ENCODE results near the gene ITGA1. TPM values are rescaled to one million over a fixed set of nuclear protein-coding genes. Genes with fewer than 3 reads are reported as not detected.
"Not testable (repeated sequence)": the region's sequence is repeated elsewhere in the genome, so short reads cannot be mapped to it uniquely, and the experiment has no call there.

The ITGA1 gene
- 4.1 TPM for polyA plus RNA-seq (2012; ENCODE audit: missing spikeins)

DNA sequence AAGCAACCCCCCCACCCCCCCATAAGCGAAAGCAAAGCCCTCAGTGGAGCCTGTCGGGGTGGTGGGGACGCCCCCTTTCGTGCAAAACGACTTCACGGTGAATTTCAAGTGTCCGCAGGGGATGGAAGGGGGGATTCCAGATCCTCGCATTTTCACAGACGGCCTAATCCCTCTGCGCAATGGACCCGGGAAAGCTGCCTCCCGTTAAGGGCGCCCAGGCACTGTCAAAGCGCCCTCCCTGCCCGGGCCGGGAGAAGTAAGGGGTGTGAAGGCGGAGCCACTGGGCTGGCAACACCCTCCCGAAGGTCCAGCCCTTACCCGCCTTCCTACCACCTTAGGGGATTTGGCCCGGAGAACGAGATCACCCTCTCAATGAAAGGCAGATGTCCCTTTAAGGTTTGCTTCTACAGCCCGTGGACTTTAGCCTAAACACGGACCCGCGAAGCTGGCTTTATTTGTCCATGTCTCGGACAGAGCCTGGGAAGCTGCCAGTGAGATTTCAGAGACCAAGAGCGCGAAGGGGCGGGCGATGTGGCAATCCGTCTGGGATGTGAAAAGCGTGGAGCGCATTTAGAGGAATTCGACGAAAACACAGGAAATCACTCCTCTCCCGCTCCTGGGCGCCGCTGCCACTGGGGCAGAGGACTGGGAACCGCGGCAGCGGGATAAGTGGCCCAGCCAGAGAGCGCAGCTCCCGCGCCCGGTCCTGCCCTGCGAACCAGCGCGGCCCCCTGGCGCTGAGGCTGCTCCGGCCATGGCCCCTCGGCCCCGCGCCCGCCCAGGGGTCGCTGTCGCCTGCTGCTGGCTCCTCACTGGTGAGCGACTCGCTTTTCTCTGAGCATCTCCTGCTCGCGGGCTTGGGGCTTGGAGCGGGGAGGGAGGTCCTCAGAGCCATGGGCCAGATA is at the start of gene ITGA1, which contains the start of gene PELO:
ITGA1 (plus strand) TSS at position 317 of the 905 bp plus-strand sequence; CDS start at position 755, 438 bp downstream.
PELO (plus strand) TSS at position 317 of the 905 bp plus-strand sequence. CDS start 12,479 bp downstream, outside the sequence.
- DNase-seq (ENCODE audit: insufficient read length): peak; percentile 18
- peak; percentile 77 for FAIRE-seq
- TF ChIP-seq TAF1 (IDR thresholded peaks at IDR 0.05; ENCODE audit: borderline replicate concordance, low read depth, low read length): no peak
- no peak for TF ChIP-seq POLR2AphosphoS5 (IDR thresholded peaks at IDR 0.05; ENCODE audit: low read depth, low read length)
- TF ChIP-seq POLR2A (IDR thresholded peaks at IDR 0.05; ENCODE audit: low read depth, low read length): no peak

DNA sequence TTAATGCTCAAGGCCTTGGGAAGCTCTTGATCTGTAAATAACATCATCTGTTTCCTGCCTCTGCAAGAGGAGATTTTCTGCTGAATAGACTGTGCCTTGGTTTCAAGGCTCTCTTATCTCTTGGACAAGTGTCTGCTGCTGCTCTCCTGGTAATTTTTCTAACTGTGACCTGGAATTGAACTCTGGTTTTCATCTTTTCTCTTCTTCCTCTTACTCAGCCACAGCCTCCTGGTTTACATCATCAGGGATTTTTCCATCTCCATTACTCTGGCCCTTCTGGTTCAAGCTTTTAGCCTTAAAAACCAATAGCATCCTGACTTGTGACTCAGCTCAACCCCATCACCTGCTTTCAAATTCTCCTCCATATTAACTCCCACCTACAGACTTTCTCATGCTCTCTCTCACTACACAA is 49.6 kb upstream of the ITGA1 start:
- FAIRE-seq (no peak), DNase-seq (ENCODE audit: insufficient read length) (no peak)
- no peak for TF ChIP-seq POLR2A (IDR thresholded peaks at IDR 0.05; ENCODE audit: low read depth, low read length)
- TF ChIP-seq TAF1 (IDR thresholded peaks at IDR 0.05; ENCODE audit: borderline replicate concordance, low read depth, low read length): no peak
- TF ChIP-seq POLR2AphosphoS5 (IDR thresholded peaks at IDR 0.05; ENCODE audit: low read depth, low read length): no peak

DNA sequence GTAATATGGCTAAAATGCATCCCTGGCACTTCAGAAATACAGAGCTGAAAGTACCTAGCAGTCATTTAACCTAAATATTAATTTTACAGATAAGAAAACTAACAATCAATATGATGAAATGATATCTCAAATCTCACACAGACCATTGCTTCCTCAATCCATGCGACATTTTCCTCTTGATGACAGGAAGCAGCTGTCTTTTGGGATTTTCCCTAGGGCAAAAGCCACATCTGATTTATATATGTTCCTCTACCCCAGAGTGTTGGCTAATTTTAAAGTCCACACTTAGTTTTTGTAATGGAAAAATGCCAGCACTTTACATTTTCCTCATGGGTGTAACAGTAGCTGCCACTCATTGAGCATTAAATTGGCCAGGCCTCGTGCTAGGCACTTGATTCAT is 47.7 kb upstream of the ITGA1 start:
- DNase-seq (ENCODE audit: insufficient read length) (no peak), FAIRE-seq (no peak)
- TF ChIP-seq TAF1 (IDR thresholded peaks at IDR 0.05; ENCODE audit: borderline replicate concordance, low read depth, low read length) (no peak), POLR2A (IDR thresholded peaks at IDR 0.05; ENCODE audit: low read depth, low read length) (no peak), POLR2AphosphoS5 (IDR thresholded peaks at IDR 0.05; ENCODE audit: low read depth, low read length) (no peak)

DNA sequence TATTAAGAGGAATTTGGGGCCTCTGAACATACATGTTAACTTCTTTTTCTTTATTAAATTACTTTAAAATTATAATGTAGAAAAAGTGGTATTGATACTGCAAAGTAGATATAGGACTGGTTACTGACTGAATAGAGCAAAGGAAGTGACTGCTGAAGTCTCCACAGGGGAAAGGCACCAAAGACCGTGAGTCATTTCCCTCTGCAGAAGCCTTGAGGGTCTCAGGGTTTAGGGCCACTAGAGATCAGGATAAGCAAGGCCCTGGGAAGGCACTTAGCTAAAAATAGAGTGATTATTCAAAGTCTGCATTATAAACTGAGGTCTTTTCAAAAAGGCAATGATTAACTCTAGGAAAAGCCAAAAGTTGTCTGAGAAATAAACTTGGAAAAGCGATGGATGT is 44.7 kb upstream of the ITGA1 start:
- TF ChIP-seq POLR2AphosphoS5 (IDR thresholded peaks at IDR 0.05; ENCODE audit: low read depth, low read length): no peak
- no peak for TF ChIP-seq TAF1 (IDR thresholded peaks at IDR 0.05; ENCODE audit: borderline replicate concordance, low read depth, low read length)
- no peak for TF ChIP-seq POLR2A (IDR thresholded peaks at IDR 0.05; ENCODE audit: low read depth, low read length)
- DNase-seq (ENCODE audit: insufficient read length) (no peak), FAIRE-seq (no peak)

DNA sequence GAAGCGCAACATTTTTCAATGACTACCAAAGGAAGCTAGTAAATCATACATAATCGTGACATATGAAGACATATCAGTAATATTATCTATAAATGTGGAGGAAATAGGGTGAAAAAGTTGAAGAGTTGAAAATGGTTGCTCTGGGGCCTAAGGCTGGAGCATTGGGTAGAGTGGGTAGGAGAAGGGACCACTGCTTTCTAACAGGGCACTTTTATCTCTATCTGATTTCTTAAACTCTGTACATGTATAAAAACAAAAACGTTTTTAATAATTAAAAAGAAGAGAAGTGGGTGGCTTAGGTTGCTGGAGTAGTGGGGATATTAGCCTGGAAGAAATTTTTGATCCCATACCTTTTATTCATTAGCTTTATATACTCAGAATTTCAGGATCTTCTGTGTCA is 44.2 kb upstream of the ITGA1 start:
- DNase-seq (ENCODE audit: insufficient read length): no peak
- TF ChIP-seq POLR2AphosphoS5 (IDR thresholded peaks at IDR 0.05; ENCODE audit: low read depth, low read length): no peak
- no peak for TF ChIP-seq TAF1 (IDR thresholded peaks at IDR 0.05; ENCODE audit: borderline replicate concordance, low read depth, low read length)
- no peak for TF ChIP-seq POLR2A (IDR thresholded peaks at IDR 0.05; ENCODE audit: low read depth, low read length)
- no peak for FAIRE-seq

DNA sequence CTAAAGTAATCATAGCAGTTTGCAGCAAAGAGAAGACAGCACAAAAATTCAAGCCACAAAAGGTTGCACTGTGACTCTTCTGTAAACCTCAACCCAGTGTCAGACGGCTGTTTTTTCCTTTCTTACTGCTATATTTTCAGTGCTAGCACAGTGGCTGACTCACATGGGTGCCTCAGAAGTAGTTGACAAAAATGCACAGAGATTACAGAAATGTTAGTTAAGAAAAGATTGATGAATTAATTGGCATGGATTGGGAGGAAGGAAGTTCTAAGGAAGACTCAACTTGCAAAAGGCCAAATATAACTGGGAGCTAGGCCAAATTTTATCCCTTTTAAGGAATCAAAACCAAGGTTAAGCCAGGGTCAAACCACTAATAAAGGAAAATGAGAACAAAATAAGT is 43.7 kb upstream of the ITGA1 start:
- DNase-seq (ENCODE audit: insufficient read length) (no peak), FAIRE-seq (no peak)
- TF ChIP-seq POLR2AphosphoS5 (IDR thresholded peaks at IDR 0.05; ENCODE audit: low read depth, low read length) (no peak), TAF1 (IDR thresholded peaks at IDR 0.05; ENCODE audit: borderline replicate concordance, low read depth, low read length) (no peak), POLR2A (IDR thresholded peaks at IDR 0.05; ENCODE audit: low read depth, low read length) (no peak)

DNA sequence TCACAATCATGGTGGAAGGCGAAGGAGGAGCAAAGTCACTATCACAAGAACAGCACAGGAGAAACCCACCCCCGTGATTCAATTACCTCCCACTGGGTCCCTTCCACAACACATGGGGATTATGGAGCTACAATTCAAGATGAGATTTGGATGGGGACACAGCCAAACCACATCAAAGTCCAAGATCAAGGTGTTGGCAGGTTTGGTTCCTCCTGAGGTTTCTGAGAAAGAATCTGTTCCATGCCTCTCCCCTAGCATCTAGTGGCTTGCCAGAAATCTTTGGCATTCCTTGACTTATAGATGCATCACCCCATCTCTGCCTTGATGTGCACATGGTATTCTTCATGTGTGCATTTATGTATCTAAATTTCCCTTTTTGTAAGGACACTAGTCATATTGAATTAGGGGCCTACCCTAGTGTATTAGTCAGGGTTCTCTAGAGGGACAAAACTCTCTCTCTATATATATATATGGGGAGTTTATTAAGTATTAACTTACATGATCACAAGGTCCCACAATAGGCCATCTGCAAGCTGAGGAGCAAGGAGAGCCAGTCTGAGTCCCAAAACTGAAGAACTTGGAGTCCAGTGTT is 42.8 kb upstream of the ITGA1 start:
- DNase-seq (ENCODE audit: insufficient read length); FAIRE-seq: not testable (repeated sequence)

DNA sequence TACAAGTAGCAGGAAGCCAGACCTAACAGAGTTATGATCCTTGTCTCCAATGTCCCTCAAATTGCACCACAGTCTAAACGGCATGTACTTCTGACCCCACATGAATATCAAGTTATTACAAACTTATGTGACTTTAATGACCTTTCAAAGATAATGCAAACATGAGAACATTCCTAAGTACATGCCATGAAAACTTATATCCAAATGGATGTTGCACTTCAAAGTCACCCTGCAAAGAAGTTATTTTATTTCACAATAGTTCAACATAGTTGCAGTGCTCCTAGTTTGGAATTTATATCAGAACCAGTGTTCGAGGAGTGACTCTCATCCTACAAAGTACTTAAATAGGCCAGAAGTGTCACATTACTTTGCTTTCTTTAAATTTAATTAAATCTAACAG is 41.2 kb upstream of the ITGA1 start:
- no peak for TF ChIP-seq POLR2A (IDR thresholded peaks at IDR 0.05; ENCODE audit: low read depth, low read length)
- no peak for TF ChIP-seq TAF1 (IDR thresholded peaks at IDR 0.05; ENCODE audit: borderline replicate concordance, low read depth, low read length)
- no peak for TF ChIP-seq POLR2AphosphoS5 (IDR thresholded peaks at IDR 0.05; ENCODE audit: low read depth, low read length)
- no peak for DNase-seq (ENCODE audit: insufficient read length)
- no peak for FAIRE-seq

DNA sequence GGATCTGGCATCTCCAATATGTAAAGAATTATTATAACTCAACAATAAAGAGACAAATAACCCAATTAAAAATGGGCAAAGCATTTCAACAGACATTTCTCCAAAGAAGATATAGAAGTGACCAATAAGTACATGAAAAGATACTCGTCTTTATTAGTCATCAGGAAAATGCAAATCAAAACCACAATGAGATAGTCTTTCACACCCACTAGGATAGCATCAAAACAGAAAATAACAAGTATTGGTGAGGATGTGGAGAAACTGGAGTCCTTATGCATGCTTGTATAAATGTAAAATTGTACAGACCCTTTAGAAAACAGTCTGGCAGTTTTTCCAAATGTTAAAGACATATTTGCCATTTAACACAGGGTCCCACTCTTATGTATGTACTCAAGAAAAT is 39.1 kb upstream of the ITGA1 start:
- DNase-seq (ENCODE audit: insufficient read length) (no peak), FAIRE-seq (no peak)

DNA sequence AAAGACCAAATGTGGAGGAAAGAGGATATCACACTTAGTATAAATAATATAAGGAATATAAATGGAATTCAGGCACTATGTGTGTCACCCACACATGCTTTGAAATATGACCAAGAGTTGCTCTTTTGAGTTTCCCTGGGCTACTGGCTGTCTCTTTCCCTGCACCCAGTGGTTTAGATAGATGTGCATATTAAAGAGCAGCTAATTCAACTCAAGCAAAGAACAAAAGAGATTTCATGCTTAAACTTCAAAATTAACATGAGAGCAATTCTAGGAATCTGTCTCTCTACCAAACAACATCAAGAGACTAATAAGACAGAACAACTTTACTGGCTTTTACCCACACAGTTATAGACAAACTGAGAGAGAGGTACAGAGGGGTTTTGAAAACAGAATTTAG is 38.0 kb upstream of the ITGA1 start:
- DNase-seq (ENCODE audit: insufficient read length) (no peak), FAIRE-seq (no peak)
- no peak for TF ChIP-seq POLR2A (IDR thresholded peaks at IDR 0.05; ENCODE audit: low read depth, low read length)
- TF ChIP-seq POLR2AphosphoS5 (IDR thresholded peaks at IDR 0.05; ENCODE audit: low read depth, low read length): no peak
- TF ChIP-seq TAF1 (IDR thresholded peaks at IDR 0.05; ENCODE audit: borderline replicate concordance, low read depth, low read length): no peak

More for the DNA sequence above, 39.1 kb upstream of the ITGA1 start:
- no peak for TF ChIP-seq TAF1 (IDR thresholded peaks at IDR 0.05; ENCODE audit: borderline replicate concordance, low read depth, low read length)
- no peak for TF ChIP-seq POLR2AphosphoS5 (IDR thresholded peaks at IDR 0.05; ENCODE audit: low read depth, low read length)
- TF ChIP-seq POLR2A (IDR thresholded peaks at IDR 0.05; ENCODE audit: low read depth, low read length): no peak

DNA sequence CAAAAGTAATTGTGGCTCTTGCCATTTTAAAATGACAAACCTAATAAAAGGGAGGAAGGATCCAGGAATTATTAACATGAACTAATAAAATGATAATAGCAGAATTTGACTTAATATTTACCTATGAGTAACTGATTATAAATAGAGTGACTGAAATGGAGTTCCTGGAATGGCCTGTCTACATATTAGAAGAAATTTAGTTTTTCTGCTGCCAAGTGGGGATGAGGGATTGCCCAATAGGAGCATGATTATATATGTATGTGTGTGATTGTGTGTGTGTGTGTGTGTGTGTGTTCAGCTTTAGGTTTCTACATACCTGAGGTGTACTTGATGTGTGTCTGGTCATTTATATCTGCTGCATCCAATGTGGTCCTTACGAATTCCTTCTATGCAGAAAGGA is 36.6 kb upstream of the ITGA1 start:
- TF ChIP-seq POLR2AphosphoS5 (IDR thresholded peaks at IDR 0.05; ENCODE audit: low read depth, low read length): no peak
- TF ChIP-seq TAF1 (IDR thresholded peaks at IDR 0.05; ENCODE audit: borderline replicate concordance, low read depth, low read length): no peak
- TF ChIP-seq POLR2A (IDR thresholded peaks at IDR 0.05; ENCODE audit: low read depth, low read length): no peak
- FAIRE-seq (no peak), DNase-seq (ENCODE audit: insufficient read length) (no peak)

DNA sequence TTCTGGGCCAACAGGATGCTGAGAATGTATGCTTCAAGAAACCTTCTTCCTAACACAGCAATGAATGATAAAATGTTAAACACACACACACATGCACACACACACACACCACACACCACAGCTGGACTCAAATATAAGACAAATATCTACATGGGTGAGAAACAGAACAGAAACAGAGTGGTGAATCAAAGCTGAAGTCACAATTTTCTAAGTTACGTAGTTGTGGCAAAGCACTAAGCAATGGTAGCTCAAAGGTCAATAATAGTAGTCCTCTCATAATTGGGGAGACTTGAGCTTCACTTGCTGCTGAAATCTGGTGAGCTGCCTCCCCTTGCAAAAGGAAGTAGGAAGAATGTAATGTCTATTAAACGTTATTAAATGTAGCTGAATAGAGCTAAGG is 33.7 kb upstream of the ITGA1 start:
- no peak for FAIRE-seq
- TF ChIP-seq TAF1 (IDR thresholded peaks at IDR 0.05; ENCODE audit: borderline replicate concordance, low read depth, low read length) (no peak), POLR2A (IDR thresholded peaks at IDR 0.05; ENCODE audit: low read depth, low read length) (no peak), POLR2AphosphoS5 (IDR thresholded peaks at IDR 0.05; ENCODE audit: low read depth, low read length) (no peak)
- DNase-seq (ENCODE audit: insufficient read length): no peak
